HG02642 (cell line): ENCODE results near the gene CEP162.
"Not testable (repeated sequence)": the region's sequence is repeated elsewhere in the genome, so short reads cannot be mapped to it uniquely, and the experiment has no call there.

Experiments used
- ATAC-seq: cut with Tn5 transposase; IDR thresholded peaks from one replicate; pipeline ENCODE4 v1.9.1; 2021; ENCODE audit warnings: mild to moderate bottlenecking; ENCODE audit not compliant: unreplicated experiment, poor library complexity

The CEP162 gene, protein sequence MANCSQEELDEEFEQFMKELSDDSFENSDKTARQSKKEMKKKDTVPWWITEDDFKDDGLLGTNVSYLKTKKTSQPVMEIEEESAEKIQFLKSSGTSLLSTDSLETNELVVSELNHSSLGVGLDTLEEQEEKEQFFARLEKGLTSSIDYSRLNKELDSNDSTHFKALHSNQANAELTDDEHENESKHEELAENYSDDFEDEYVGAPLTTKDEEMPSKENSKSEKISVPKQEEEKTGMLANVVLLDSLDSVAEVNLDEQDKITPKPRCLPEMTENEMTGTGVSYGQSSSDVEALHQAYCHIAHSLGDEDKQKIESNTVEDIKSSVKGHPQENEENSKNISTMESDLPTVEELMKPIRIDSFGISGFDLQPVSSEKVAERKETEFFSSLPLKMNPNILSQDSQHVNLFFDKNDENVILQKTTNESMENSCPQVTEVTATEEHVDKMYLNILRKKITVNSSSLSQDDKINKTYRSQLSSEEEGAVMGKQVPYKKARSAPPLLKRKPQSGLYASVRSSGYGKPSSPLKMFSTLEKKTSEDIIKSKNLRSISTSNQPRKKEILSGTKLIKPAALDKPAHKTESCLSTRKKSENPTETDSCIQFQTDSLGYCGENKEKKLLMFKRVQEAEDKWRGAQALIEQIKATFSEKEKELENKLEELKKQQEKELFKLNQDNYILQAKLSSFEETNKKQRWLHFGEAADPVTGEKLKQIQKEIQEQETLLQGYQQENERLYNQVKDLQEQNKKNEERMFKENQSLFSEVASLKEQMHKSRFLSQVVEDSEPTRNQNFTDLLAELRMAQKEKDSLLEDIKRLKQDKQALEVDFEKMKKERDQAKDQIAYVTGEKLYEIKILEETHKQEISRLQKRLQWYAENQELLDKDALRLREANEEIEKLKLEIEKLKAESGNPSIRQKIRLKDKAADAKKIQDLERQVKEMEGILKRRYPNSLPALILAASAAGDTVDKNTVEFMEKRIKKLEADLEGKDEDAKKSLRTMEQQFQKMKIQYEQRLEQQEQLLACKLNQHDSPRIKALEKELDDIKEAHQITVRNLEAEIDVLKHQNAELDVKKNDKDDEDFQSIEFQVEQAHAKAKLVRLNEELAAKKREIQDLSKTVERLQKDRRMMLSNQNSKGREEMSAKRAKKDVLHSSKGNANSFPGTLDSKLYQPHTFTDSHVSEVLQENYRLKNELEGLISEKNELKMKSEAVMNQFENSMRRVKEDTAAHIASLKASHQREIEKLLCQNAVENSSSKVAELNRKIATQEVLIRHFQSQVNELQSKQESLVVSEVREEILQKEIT (N-terminal part only)

DNA sequence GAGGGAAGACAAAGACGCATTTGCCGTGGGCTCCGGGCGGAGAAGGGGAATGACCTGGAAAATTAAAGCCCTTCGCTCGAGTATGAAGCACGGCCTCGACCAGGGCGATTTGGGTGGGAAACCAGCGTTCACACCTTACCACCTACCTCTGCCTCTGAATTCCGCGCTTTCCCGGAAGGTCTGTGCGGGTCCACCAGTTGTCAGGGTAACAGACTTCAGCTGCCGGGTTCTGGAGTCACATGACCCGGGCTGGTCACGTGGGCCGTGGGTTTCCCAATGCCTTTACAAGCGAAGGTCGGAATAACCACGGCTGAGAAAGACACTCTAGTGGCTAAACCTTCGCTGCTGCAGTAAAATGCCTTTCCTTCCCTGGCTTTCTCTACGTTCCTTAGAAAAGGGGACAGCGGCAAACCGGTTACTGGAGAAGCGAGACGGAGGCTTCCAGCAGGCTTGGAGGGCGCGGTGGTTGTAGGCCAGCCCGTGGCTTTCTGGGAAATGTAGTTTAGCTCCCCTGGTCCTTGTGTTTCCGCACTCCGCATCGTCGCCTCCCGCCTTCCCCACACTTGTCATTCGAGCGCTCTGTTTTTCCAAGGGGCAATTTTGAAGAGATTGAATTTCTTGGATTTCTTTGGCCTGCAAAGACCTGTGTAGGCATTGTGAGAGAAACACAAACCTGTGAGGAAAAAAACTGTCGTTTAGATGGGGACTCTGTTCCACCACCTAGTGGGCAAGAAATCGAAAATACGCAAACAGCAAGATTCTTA lies at the start of gene CEP162:
CEP162 (minus strand) TSS at position 210 of the 764 bp plus-strand sequence. CDS start 1,250 bp downstream, outside the sequence.
- ATAC-seq: peak; percentile 99

DNA sequence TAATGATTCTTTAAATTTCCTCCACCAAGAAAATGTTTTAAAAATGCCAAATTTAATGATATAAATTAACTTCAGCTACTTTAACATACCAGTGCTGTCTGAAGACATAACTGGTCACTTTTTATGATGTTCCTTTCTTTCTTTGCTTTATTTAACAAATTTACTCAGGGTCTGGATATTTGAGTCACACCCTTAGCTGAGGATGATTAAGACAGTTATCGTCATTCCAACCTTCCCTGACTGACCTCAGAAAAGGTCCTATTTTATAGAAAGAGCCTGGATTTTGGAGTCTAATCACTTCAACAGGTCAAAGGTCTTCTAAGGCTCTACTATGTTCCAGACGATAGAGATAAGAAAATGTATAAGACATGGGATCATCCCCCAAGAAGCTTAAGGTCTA lies 47.4 kb upstream of the CEP162 start:
- ATAC-seq: no peak

DNA sequence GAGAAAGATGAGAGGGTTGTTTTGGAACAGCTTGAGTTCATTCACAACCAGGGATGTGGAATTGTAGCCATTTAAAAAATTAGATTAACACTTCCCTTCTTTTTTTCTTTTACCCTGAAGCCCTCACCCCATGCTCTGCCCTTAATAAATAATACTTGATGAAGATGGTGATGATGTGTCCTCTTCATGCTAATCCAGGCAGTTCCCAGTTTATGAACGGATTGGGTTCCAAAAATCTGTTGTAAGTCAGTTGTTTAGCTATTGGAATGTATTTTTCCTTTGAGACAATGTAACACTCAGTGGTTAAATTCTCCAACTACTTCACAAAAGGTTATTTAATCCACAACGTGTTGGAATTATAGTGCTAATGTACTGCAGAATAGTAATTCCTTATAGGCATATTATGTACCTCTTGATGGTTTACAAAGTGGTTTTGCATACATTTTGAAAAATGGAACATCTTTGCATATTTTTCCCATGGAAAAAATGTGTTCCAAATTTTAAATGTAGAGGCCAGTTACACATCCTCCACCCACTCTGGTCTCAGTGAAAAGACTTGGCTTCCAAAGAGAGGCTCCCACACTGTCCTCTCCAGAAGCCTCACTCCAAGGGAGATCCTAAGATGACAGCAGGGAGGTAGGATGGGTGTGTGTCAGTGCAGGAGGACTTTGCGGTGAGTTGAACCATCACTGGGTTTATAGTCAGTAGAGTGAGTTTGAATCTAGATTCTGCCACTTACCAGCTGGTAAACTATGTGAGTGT lies 45.8 kb upstream of the CEP162 start:
- no peak for ATAC-seq

DNA sequence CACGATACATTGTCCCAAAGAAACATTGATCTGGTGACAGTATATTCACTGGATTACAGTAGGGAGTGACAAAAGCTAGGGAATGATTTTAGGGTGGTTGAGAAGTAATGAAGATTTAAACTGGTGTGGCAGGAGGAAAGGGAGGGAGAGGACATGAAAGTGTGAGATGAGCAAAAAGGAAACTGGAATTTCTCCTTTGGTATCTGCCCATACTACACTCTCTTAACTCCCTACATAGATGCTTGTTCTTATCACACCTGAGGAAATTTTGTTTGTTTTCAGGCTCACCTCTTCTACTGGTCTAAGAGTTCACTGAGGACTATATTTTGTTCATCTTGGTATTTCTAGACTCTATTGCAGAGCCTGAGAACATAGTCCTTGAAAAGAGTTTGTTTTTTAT lies 44.9 kb upstream of the CEP162 start:
- ATAC-seq: no peak

DNA sequence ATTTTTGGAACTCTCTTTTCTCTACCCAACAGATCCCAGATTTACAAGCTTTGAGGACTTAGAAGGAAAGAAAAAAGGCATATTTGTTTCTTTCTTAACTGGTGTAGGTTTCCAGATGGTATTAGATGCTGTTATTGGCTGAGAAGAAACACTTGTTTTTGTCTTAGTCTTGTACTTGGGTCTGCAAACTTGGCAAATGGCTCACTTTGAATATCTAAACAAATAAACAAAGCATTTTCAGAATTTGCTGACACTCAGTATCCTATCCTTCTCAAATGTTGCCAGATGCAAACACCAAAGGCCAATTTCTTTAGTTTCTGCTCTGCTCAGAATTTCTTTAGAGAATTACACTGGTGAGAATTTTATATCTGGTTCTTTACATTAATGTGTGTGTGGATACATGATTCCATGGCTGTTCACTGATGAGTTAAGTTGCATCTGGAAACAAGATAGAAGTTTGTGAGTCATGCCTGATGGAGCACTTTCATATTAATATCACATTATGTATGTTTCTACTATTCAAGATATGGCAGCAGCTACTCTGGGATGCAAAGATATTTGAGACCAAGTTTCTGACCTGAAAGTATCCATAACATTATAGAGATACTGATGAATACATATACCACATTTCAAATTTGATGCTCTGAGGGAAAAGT lies 43.7 kb upstream of the CEP162 start:
- ATAC-seq: no peak

DNA sequence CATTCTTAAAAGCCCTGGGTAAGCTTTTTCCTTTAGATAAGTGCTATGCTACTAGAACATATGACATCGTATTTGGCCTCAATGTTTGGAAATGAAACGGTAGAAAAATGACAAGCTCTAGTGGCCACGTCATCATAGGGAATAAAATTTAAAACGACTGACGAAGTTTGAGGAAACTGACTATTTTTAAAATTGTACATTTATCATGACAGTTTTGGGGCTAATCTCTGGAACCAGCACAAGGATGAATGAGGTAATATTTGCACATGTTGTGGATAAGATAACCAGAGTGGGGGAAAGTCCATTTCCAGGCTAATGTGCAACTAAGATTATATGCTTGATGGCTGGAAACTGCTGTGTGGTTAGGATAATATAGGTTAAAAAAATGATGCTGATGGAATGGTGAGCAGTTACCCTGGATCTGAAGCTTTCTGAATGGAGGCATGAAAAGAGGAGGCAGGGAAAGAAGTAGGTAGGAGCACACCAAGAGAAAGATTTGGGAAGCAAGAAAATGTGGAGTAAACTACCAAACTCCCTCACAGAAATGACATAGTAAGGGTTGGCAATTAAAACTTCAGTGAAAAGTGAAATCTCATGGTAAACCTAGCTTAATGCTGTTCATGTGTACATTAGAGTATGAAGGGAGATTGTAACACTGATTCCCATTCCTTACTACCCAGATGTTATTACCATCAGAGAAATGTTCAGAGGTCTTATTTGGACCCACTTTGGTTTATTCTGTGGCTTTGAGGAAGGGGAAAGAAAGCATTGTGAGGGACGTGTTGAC lies 42.7 kb upstream of the CEP162 start:
- no peak for ATAC-seq

DNA sequence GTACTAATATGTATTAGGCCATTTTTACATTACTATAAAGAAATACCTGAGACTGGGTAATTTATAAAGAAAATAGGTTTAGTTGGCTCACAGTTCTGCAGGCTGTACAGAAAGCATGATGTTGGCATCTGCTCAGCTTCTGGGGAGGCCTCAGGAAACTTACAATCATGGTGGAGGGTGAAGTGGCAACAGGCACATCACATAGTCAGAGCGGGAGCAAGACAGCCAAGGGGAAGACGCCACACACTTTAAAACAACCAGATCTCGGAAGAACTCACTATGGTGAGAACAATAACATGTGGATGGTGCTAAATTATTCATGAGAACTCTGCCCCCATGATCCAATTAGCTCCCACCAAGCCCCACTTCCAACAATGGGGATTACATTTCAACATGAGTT lies 41.3 kb upstream of the CEP162 start:
- no peak for ATAC-seq

DNA sequence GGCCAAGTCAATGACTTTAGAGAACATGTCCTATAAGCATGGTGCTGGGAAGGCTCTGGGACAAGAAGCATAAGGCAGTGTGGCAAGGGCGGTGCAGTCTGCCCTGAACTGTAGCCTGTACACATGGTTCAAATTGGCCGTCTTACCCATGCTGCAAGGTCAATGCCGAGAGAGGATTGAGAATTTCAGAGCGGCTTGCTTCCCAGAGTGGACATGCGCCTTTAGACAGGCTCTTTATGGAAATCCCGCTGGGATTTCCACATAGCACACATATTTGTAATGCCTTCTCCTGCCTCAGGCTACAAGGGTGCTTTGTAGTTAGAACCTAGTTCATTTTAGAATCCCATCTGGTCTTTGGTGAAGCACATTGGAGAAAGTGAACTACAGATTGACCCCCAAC lies 36.1 kb upstream of the CEP162 start:
- no peak for ATAC-seq

DNA sequence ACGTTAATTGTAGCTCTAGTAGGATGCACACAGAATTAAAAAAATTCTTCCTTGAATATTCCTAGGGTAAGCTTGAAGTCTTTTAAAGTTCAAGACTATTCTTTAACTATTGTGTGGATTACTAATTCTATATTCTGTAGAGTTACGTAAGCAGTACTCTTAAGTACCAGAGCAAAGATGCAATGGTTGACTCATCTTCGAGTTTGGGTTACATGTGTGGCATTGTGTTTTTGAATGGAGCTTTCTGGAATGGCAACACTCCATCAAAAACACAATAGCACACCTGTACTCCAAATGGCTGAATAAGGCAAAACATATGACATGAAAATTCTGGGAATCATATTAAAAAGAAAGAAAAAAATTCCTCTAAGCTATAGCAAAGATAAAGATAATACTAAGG lies 33.5 kb upstream of the CEP162 start:
- ATAC-seq: no peak

DNA sequence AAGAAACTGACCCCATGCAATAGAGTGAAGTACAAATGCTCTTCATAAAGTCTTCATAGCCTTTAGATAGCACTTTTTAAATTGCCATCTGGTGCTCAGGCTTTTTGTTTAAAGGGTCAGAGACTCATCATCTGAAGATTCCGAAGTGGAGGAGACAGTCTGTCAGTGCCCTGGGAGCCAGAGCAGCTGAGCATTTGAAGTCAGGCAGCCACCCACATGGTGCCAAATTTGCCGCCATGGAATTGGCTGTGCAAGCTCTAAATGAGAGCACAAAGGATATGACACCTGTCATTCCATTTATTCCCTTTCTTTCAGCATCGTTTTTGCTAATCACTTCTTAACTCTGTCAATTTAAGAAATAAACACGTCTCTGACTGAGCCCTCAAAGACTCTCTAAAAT lies 32.8 kb upstream of the CEP162 start:
- no peak for ATAC-seq

DNA sequence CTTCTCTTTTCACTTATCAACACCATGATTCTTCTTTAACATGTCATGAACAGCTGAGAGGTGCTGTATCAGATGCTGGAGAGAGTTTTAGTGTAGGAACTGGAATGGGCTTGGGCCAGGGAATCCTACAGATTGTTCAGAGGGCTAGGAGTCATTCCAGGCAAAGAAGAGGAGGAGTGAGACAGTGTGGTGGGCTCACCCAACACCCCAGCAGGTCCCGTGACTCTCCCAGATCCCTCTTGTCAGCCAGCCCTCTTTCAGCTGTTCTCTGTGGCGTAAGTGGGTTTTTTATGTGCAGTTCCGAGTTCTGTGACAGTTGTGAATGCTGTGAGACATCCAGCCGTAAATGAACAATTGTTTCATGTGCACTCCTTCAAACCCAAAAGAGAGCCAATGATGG lies 31.4 kb upstream of the CEP162 start:
- no peak for ATAC-seq

DNA sequence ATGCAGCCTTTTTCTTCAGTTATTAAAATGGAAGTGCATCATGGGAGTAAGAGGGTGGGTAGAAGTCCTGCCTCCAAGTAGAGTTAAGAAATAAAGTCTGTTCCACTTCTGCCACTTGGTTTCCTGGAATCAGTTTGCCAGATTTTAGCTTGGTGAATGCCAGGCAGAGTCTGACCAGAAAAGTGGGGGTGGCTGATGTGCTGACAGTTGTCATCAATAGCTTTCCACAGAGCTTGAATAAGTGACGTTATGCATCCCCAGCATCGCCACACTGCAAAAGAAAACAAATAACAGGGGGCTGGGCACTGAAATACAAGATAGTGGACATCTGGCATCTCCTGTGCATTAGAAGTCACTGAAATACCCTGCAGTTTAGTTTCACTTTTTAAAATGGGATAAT lies 30.8 kb upstream of the CEP162 start:
- no peak for ATAC-seq

DNA sequence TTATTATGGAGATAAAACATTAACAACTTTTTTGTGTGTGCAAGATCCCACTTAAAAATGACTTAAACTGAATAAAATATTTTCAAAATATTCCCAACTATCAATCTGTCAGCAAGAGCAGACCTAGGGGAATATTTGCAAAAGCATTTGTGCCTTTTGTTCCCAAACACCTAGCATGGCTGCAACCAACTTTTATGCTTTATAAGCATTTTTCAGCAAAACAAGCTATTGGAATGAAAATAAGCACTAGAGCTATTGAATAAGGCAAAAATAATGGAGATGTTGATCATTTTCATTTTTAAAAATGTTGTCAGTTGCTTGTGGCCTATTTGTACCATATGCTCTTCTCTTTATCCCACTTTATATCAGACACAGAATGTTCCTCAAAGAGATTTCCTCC lies 28.2 kb upstream of the CEP162 start:
- no peak for ATAC-seq

DNA sequence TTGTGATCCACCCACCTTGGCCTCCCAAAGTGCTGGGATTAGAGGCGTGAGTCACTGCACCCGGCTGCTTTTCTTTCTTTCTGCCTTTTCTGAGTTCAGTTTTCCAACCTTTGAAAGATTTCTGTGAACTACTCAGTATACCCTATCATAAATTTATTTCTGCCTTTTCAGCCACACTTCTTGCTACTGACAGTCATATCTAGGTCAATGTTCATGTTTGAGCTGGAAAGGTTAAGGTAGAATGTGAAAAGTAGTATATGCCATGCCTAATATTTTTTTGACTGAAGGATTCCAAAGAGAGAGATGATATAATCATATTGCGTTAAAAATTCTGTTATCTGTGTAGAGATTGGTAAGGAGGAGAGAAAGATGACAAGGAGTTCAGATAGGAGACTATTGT lies 25.9 kb upstream of the CEP162 start:
- ATAC-seq: no peak

DNA sequence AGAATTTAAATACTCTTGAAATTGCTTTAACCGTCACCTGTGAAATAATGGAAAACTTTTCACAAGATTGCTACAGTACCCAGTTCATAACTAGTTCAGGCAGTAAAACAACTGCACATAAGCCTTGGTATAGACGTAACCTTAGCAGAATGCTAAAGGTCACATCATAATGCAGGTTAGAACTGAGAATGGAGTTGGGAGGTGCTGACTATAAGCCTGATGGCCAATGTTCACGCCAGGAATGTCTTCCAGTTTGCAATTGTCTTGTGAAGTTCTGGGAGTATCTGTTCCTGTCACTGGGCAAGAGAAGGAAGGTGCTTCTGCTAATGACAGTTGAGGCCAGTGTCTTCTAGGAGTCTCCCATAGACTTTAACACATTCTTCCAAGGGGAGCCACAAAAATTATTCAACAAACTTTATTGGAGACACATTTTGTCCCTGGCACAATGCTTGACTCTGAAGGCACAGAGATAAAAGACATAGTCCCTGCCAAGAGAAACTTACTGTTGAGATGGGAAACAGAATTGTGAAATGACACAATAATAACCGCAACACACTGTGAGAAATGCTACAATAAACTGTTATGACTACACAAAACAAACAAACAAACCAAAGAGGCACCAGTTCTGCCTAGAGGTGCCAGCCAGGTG lies 24.6 kb upstream of the CEP162 start:
- ATAC-seq: no peak

DNA sequence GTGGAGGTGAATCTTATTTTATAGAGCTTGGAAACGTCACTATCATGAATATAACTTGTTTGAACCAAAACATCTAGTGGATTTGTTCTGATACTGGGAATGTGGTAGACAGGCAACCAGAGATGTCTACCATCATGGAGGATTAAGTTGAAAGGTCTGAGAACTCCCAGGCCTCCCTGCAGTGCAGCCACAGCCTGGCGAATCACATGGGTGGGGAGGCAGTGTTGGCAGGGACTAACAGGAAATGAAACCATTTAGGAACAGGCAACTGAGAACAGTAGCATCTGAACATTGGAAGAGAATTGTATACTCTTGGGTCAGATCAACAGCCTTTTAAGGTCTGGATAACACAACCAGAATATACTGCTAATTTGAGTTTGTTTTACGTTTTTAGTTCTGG lies 22.3 kb upstream of the CEP162 start:
- no peak for ATAC-seq

DNA sequence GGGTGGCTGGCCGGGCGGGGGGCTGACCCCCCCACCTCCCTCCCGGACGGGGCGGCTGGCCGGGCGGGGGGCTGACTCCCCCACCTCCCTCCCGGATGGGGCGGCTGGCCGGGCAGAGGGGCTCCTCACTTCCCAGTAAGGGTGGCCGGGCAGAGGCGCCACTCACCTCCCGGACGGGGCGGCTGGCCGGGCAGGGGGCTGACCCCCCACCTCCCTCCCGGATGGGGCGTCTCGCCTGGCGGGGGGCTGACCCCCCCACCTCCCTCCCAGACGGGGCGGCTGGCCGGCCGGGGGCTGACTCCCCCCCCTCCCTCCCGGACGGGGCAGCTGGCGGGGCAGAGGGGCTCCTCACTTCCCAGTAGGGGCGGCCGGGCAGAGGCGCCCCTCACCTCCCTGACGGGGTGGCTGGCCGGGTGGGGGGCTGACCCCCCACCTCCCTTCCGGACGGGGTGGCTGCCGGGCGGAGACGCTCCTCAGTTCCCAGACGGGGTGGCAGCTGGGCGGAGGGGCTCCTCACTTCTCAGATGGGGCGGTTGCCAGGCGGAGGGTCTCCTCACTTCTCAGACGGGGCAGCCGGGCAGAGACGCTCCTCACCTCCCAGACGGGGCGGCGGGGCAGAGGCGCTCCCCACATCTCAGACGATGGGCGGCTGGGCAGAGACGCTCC lies 17.1 kb upstream of the CEP162 start:
- ATAC-seq: not testable (repeated sequence)
